Measurements from ENCODE around the gene MRPL38. TPM values are rescaled to one million over a fixed set of nuclear protein-coding genes. Genes with fewer than 3 reads are reported as not detected.
A peak's percentile ranks its signal among the peaks of the same experiment; 100 is the strongest.

MRPL38 gene
- total RNA-seq, 2 donors from 2014 or later, result 47.7 to 77.8 TPM

DNA sequence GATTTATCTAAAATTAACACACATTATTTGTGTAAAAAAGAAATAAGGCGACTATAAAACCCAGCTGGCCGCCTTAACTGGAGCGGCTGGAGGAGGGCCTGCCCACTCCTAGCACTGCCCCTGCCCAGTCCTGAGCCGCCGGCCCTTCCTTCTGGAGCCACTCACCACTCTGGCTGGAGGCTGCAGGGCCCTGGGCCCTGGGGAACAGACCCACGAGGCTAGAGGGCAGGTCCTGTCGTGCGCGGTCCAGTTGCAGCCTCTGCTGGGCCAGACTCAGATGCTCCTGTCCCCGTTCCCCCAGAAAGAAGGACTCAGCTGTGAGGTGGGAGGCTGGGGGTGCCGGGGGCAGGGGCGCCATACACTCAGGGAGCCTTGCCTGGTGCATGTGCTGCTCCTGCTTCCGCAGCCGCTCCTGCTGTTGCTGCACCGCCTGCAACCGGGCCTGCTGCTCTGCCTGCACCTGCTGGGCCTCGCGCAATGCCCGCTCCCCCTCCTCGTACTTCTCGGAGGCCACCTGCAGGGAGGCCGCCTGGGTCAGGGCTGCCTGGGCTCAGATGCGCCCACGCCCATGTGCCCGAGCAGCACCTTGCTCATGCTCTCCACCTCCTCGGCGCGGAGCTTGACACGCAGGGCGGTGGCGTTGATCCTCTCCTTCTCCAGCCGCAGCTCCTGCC, 9.0 kb upstream of the MRPL38 start:
- H3K36me3 ChIP-seq (replicated peaks in 1 of 2; ENCODE audit: insufficient read depth in 1 of 2, low read depth in 2 of 2), result no peaks in the 10 kb centered on the region
- WGBS, 2 donors, result 91 to 98% methylated on average over 6 to 32 of the region's 32 CpGs
- ATAC-seq (no peak), DNase-seq (no peak)
- H3K27me3 ChIP-seq, result no peaks in the 10 kb centered on the region
- H3K4me1 ChIP-seq, result no peaks in the 10 kb centered on the region
- intact Hi-C loops (cut with DNase I), result loop anchor here (10.0 kb wide), 1 partner anchor 381 kb away; no protein-coding TSS in a partner anchor
- TF ChIP-seq, protein P1, sequence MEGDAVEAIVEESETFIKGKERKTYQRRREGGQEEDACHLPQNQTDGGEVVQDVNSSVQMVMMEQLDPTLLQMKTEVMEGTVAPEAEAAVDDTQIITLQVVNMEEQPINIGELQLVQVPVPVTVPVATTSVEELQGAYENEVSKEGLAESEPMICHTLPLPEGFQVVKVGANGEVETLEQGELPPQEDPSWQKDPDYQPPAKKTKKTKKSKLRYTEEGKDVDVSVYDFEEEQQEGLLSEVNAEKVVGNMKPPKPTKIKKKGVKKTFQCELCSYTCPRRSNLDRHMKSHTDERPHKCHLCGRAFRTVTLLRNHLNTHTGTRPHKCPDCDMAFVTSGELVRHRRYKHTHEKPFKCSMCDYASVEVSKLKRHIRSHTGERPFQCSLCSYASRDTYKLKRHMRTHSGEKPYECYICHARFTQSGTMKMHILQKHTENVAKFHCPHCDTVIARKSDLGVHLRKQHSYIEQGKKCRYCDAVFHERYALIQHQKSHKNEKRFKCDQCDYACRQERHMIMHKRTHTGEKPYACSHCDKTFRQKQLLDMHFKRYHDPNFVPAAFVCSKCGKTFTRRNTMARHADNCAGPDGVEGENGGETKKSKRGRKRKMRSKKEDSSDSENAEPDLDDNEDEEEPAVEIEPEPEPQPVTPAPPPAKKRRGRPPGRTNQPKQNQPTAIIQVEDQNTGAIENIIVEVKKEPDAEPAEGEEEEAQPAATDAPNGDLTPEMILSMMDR (IDR thresholded peaks at IDR 0.05), result no peak
- TF ChIP-seq POLR2A (IDR thresholded peaks at IDR 0.05), result no peak
- no peak overlapping the region for H3K4me3 ChIP-seq
- no peak overlapping the region for H3K27ac ChIP-seq
- H3K9me3 ChIP-seq, result no peaks in the 10 kb centered on the region

DNA sequence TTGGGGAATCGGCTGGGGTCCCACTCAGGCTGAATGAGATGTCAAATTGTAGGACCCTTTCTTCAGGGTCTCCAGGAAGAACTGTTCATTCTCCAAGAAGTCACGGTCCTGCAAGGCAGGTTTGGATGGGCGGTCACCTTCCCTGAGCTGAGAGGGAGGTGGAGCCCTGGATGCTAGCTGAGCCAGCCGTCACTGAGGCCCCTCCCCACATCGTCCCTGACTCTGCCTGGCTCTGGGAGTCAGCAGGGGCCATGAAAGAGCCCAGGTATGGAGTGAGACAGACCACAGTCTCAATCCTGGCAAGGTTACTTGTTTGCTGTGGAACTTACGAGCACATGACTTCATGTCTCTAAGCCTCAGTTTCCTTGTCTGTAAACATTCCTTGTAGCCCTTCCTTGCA, 6.0 kb upstream of the MRPL38 start:
- WGBS, 2 donors, result 86 to 93% methylated on average over 3 to 6 of the region's 6 CpGs
- TF ChIP-seq, protein P1 (IDR thresholded peaks at IDR 0.05), result no peak
- TF ChIP-seq POLR2A (IDR thresholded peaks at IDR 0.05), result no peak
- no peak for DNase-seq
- H3K9me3 ChIP-seq, result no peaks in the 10 kb centered on the region
- H3K36me3 ChIP-seq (replicated peaks in 1 of 2; ENCODE audit: insufficient read depth in 1 of 2, low read depth in 2 of 2), result no peaks in the 10 kb centered on the region
- H3K4me1 ChIP-seq, result peaks cover 4% of the 10 kb centered on the region
- H3K27ac ChIP-seq, result no peak overlapping the region
- intact Hi-C loops (cut with DNase I), result loop anchor here (10.0 kb wide), 1 partner anchor 384 kb away; no protein-coding TSS in a partner anchor
- H3K4me3 ChIP-seq, result no peak overlapping the region
- no peak for ATAC-seq
- H3K27me3 ChIP-seq, result no peaks in the 10 kb centered on the region

DNA sequence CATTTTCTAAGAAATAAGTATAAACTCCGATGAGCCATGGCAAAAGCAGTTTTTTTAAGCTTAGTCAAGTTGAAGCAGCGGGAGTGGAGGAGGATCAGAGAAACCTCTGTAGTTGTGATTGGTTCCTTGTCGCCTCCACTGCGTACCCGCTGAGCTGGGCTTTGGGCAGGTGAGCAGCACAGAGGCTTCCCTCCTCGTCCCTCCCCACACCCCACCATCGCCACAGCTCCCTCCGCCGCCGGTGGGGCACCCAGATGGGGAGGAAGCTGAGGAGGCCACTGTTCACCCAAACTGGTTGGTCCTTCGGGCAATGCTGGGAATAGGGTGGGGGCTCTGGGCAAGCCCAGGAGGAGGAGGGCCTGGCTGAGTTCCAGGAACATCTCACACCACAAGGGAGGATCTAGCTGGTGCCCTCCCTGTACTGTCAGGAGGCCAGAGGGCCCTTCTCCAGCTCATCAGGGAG, 5.2 kb upstream of the MRPL38 start:
- no peaks in the 10 kb centered on the region for H3K9me3 ChIP-seq
- H3K36me3 ChIP-seq (replicated peaks in 1 of 2; ENCODE audit: insufficient read depth in 1 of 2, low read depth in 2 of 2), result no peaks in the 10 kb centered on the region
- no peaks in the 10 kb centered on the region for H3K27me3 ChIP-seq
- no peak for DNase-seq
- H3K27ac ChIP-seq, result no peak overlapping the region
- no peak for ATAC-seq
- no peak for TF ChIP-seq POLR2A (IDR thresholded peaks at IDR 0.05)
- TF ChIP-seq, protein P1 (IDR thresholded peaks at IDR 0.05), result no peak
- whole genome bisulfite sequencing, 2 donors, result 67 to 81% methylated on average over 11 of the region's 11 CpGs
- peaks cover 5% of the 10 kb centered on the region for H3K4me1 ChIP-seq
- intact Hi-C loops (cut with DNase I), result loop anchor here (5.0 to 10.0 kb wide), 2 partner anchors 97 to 385 kb away; no protein-coding TSS in a partner anchor
- H3K4me3 ChIP-seq, result no peak overlapping the region

DNA sequence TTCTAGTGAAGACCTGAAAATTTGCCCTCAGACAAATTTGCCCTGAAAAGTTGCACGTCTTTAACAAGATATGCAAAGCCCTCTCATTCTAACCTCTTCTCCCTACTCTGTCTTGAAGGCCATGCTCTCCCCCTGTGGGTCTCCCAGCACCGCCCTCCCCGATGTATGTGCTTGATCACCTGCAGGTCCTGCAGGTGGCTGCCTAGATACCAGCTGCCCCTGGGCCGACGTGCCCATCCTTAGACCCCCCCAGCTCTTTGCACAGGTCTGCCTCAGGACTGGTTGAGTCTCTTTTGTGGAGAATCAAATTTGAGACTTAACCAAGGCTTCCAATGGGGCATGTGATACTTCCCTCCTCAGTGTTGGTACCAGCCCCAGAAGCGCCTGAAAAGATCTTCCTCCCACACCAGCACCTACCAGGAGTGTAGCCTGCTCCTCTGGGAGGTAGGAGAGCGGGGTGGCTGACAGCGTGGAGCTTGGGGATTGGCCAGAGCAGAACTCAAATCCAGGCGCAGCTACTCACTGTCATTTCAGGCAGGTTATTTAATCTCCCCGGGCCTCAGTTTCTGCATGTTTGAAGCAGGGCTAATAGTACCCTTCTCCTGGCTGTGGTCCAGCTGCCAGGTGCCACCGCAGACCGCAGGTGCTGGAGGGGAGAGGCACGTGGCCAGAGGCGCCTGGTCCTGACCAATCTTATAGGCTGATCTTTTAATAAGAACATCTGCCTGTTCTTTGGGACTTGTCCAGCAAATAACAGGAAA, 4.5 kb upstream of the MRPL38 start:
- H3K36me3 ChIP-seq (replicated peaks in 1 of 2; ENCODE audit: insufficient read depth in 1 of 2, low read depth in 2 of 2), result no peaks in the 10 kb centered on the region
- 63 to 68% methylated on average over 12 to 14 of the region's 14 CpGs for WGBS, 2 donors
- TF ChIP-seq POLR2A (IDR thresholded peaks at IDR 0.05), result no peak
- TF ChIP-seq, protein P1 (IDR thresholded peaks at IDR 0.05), result no peak
- ATAC-seq (no peak), DNase-seq (peak in 3 of 4 donors; percentile 38 to 65 (median 51))
- no peaks in the 10 kb centered on the region for H3K27me3 ChIP-seq
- intact Hi-C loops (cut with DNase I), result loop anchor here (5.0 kb wide), 1 partner anchor 98 kb away; no protein-coding TSS in a partner anchor
- H3K9me3 ChIP-seq, result no peaks in the 10 kb centered on the region
- H3K27ac ChIP-seq, result no peak overlapping the region
- no peak overlapping the region for H3K4me3 ChIP-seq
- peaks cover 6% of the 10 kb centered on the region for H3K4me1 ChIP-seq
